Islet precursor cell (in vitro differentiated cells): ENCODE results near the gene CACNA1B.
"Not testable (repeated sequence)": the region's sequence is repeated elsewhere in the genome, so short reads cannot be mapped to it uniquely, and the experiment has no call there.

Experiments used
- DNase-seq: peaks from one replicate; pipeline ENCODE4 v3.0.0-alpha.2; 2018

The CACNA1B gene

GRCh38 chr9:138122201-138122600, 244.6 kb downstream of the CACNA1B start:
- no peak for DNase-seq

- DNase-seq: no peak
Observed at GRCh38 chr9:138122676-138123075, 245.1 kb downstream of the CACNA1B start.

GRCh38 chr9:138123086-138123485, 245.5 kb downstream of the CACNA1B start:
- DNase-seq: no peak

- not testable (repeated sequence) for DNase-seq
Observed at GRCh38 chr9:138126090-138126857, 248.7 kb downstream of the CACNA1B start.

GRCh38 chr9:138126858-138127584, 249.4 kb downstream of the CACNA1B start:
- not testable (repeated sequence) for DNase-seq

GRCh38 chr9:138128027-138128426, 250.4 kb downstream of the CACNA1B start:
- not testable (repeated sequence) for DNase-seq

- DNase-seq: not testable (repeated sequence)
Observed at GRCh38 chr9:138129318-138129717, 251.7 kb downstream of the CACNA1B start.

GRCh38 chr9:138132946-138133705, 255.5 kb downstream of the CACNA1B start:
- DNase-seq: not testable (repeated sequence)

- not testable (repeated sequence) for DNase-seq
Observed at GRCh38 chr9:138134581-138134980, 257.0 kb downstream of the CACNA1B start.

- DNase-seq: not testable (repeated sequence)
Observed at GRCh38 chr9:138139096-138139495, 261.5 kb downstream of the CACNA1B start.

GRCh38 chr9:138140980-138141379, 263.4 kb downstream of the CACNA1B start:
- not testable (repeated sequence) for DNase-seq

- not testable (repeated sequence) for DNase-seq
Observed at GRCh38 chr9:138142528-138143244, 265.1 kb downstream of the CACNA1B start.

GRCh38 chr9:138143491-138143890, 265.9 kb downstream of the CACNA1B start:
- DNase-seq: not testable (repeated sequence)

GRCh38 chr9:138147556-138147955, 270.0 kb downstream of the CACNA1B start:
- DNase-seq: not testable (repeated sequence)

- DNase-seq: peak; percentile 63
Observed at GRCh38 chr9:138149672-138150656, 272.4 kb downstream of the CACNA1B start.

GRCh38 chr9:138155788-138156187, 278.2 kb downstream of the CACNA1B start:
- DNase-seq: not testable (repeated sequence)

GRCh38 chr9:138166793-138167192, 289.2 kb downstream of the CACNA1B start:
- DNase-seq: not testable (repeated sequence)
